Spleen (tissue), 11 donors: ENCODE measurements around the gene CLEC6A. TPM values are rescaled to one million over a fixed set of nuclear protein-coding genes. Genes with fewer than 3 reads are reported as not detected.
A peak's percentile ranks its signal among the peaks of the same experiment; 100 is the strongest.

ENCODE experiments used
- DNase-seq: peaks from one replicate; pipeline ENCODE4 v3.0.0-alpha.2; 2020
- H3K27ac ChIP-seq, 8 donors: fragments of 200-600 bp; sonication (generic) in 7 of 8; 1 replicate in 4 of 8; 2 replicates in 4 of 8; pipeline versions ENCODE4 v1.5.0 to v1.8.0; 2016 to 2021; ENCODE audit warnings: inconsistent platforms in 4 of 8, mild to moderate bottlenecking in 4 of 8, moderate library complexity in 1 of 8
- H3K27me3 ChIP-seq, 7 donors: fragments of 200-600 bp; sonication (generic) in 6 of 7; replicated peaks in 1 of 7; 1 replicate in 4 of 7; 2 replicates in 3 of 7; pipeline versions ENCODE4 v1.5.0 to v1.8.0; 2016 to 2021; ENCODE audit warnings: inconsistent platforms in 3 of 7, mild to moderate bottlenecking in 1 of 7
- H3K36me3 ChIP-seq, 6 donors: fragments of 200-600 bp; sonication (generic) in 5 of 6; 1 replicate in 4 of 6; 2 replicates in 2 of 6; pipeline versions ENCODE4 v1.5.0 to v1.8.0; 2016 to 2021; ENCODE audit warnings: inconsistent platforms in 2 of 6
- H3K4me1 ChIP-seq, 6 donors: fragments of 200-600 bp; sonication (generic) in 5 of 6; 1 replicate in 3 of 6; 2 replicates in 3 of 6; pipeline versions ENCODE4 v1.5.0 to v1.8.0; 2016 to 2021; ENCODE audit warnings: inconsistent platforms in 3 of 6
- H3K4me3 ChIP-seq, 8 donors: fragments of 200-600 bp; sonication (generic) in 7 of 8; 1 replicate in 4 of 8; 2 replicates in 4 of 8; pipeline versions ENCODE4 v1.5.0 to v1.8.0; 2016 to 2021; ENCODE audit warnings: inconsistent platforms in 4 of 8, mild to moderate bottlenecking in 4 of 8, moderate library complexity in 2 of 8
- H3K9me3 ChIP-seq, 8 donors: fragments of 200-600 bp; sonication (generic) in 7 of 8; 1 replicate in 4 of 8; 2 replicates in 4 of 8; pipeline versions ENCODE4 v1.5.0 to v1.8.0; 2016 to 2021; ENCODE audit warnings: inconsistent platforms in 4 of 8
- POLR2A ChIP-seq, 3 donors: fragments of 450-650 bp; IDR thresholded peaks; one replicate each; pipeline ENCODE4 v1.5.1; 2017; ENCODE audit warnings: antibody characterized with exemption in 3 of 3, mild to moderate bottlenecking in 1 of 3
- POLR2AphosphoS5 ChIP-seq, 3 donors: sonication (generic); formaldehyde crosslinking; IDR thresholded peaks; one replicate each; pipeline ENCODE4 v1.5.1; 2017; ENCODE audit warnings: antibody characterized with exemption in 3 of 3
- WGBS, 5 donors: extraction: QIAGEN DNeasy Blood & Tissue Kit in 3 of 5; methylation state at CpG; one replicate each; pipeline versions ENCODE4 v1.1.5 to v1.1.7; 2013 to 2018; 5-methylcytosine and 5-hydroxymethylcytosine counted together
- intact Hi-C: fragments of 100-400 bp; cut with DNase I; formaldehyde crosslinking; loops from one replicate; pipeline ENCODE4 v1.15.0; 2023; ENCODE audit warnings: low total_unique reads
- polyA plus RNA-seq, 3 donors: library from polyadenylated mRNA; stranded (reverse); fragments of 200-250 nt; gene quantifications; one replicate each; pipeline ENCODE4 v1.2.1, GENCODE V29; 2013
- small RNA-seq, 4 donors: library from RNA; depleted of rRNA; stranded (forward); fragments of <200 nt; gene quantifications; one replicate each; pipeline ENCODE3, GENCODE V24; 2016
- total RNA-seq, 7 donors: library from RNA; depleted of rRNA in 3 of 7; stranded (reverse); fragments of >200 nt in 3 of 7; fragmentation: NEBNext Ultra II Directional in 4 of 7; extraction: Animal tissue kit (Norgen Biotek cat#: 25700) in 4 of 7; gene quantifications; one replicate each; pipeline versions ENCODE4 v1.1.0 to v1.2.1, GENCODE V29; 2016 to 2021
- TF ChIP-seq, protein P1 (sequence below), 11 experiments: fragments of 200-600 bp in 7 of 11; fragments of 450-650 bp in 4 of 11; sonication (generic) in 4 of 11; IDR thresholded peaks in 8 of 11; conservative IDR thresholded peaks in 3 of 11; 1 replicate in 7 of 11; 2 replicates in 4 of 11; pipeline versions ENCODE4 v1.4.0 to v1.8.0; 2016 to 2021; ENCODE audit warnings: antibody characterized with exemption in 11 of 11, inconsistent platforms in 4 of 11, mild to moderate bottlenecking in 1 of 11
- donor health status: healthy with polysubstance abuse.
- donor health status: DM: no; HTN: no; CAD: no; lungs with moderate emphysema.
- donor health status: DM: no; HTN: no; CAD: no.
- donor health status: Bipolar disorder and iron deficiency.
- donor health status: healthy.
- donor health status: DM: no; HTN: no; CAD: no.
- donor health status: DM: yes; HTN: yes; CAD: no.

CLEC6A gene
- total and polyA plus RNA-seq, 10 donors = 0.05 to 0.77 (median 0.20) TPM; not detected in 5

DNA sequence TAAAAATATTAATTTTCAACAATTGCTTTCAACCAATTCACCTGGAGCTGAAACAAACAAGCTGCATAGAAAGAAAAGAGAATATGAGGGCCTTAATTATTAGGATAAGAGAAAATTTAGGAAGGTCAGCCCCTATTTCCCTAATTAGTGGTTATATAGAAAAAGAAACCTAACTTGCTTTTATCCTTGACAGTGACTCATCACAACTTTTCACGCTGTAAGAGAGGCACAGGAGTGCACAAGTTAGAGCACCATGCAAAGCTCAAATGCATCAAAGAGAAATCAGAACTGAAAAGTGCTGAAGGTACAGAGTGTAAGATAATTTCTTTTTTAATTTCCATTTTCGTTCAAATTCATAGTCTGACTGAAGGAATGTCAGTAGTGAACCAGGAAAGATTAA lies 62.2 kb downstream of the CLEC6A start:
- no peak for DNase-seq
- Histone ChIP-seq H3K4me1 (peaks cover 0 to 17% (median 0%) of the 10 kb centered on the region in 6 donors), H3K27me3 (peaks cover 0 to 26% (median 0%) of the 10 kb centered on the region in 7 donors), H3K9me3 (peaks cover 0 to 3% (median 0%) of the 10 kb centered on the region in 8 donors), H3K27ac (no peak overlapping the region), H3K36me3 (no peaks in the 10 kb centered on the region), H3K4me3 (no peak overlapping the region)
- intact Hi-C loops = no loop called here
- TF ChIP-seq POLR2A (IDR thresholded peaks at IDR 0.05) = no peak
- 52 to 68% (median 56%) methylated on average over 2 of the region's 2 CpGs for WGBS, 5 donors

DNA sequence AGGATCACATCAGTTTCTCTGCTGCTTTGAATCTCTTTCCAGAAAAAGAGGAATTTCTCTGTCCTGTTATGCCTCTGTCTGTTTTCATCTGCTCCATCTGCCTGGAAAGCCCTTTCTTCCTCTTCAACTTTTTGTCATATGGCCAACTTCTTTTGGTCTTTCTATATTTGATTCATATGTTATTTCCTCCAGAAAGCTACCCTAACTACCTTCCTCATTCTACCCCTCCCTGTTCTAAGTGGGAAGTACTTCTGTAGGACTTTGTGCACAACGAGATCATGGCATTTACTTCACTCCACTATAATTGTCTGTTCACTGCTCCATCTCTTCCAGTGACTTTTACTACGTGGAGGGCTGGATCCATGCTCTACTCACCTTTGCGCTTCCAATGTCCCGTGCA lies 63.4 kb downstream of the CLEC6A start:
- H3K27ac ChIP-seq = peak overlapping the region in 3 of 8 donors; percentile 43 to 62 (median 59)

DNA sequence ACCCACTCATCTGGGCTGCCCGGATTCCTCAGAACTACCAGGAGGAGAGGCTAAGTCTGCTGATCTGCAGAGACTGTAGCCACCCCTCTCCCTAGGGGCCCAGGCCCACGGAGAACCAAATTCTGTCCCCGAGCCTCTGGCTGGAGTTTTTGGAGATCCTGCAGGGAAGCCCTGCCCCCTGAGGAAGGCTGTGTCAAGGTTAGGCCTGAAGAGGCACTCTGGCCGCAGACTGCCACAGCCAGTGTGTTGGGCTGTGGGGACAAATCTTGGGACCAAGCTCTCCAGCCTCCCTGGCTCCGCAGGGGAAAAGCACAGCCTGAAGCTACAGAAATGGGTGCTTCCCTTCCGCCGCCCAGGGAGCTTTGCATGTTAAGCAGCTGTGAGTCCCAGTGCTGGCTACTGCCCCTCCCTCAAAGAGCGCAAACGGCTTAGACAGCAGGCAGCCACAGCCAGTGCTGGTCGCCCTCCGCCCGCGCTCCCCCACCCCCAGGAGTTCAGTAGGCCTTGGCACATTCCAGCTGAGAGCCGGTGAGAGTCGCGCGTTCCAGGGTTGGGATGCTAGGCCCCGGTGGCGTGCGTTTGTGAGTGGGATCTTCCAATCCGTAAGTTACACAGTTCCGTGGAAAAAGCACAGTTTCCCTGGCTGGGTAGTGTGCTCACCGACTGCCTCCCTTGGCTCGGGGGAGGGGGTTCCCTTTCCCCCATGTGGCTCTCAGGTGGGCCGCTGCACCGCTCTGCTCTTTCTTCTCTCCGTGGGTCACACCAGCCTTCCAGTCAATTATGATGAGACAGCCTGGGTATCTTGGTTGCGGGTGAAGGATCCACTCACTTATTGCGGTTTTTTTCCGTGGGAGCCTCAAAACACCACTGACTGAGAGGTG lies 71.7 kb downstream of the CLEC6A start:
- Histone ChIP-seq H3K27me3 (peaks cover 0 to 25% (median 0%) of the 10 kb centered on the region in 7 donors), H3K27ac (no peak overlapping the region), H3K4me3 (no peak overlapping the region), H3K9me3 (peaks cover 0 to 31% (median 11%) of the 10 kb centered on the region in 8 donors), H3K36me3 (peaks cover 0 to 12% (median 0%) of the 10 kb centered on the region in 6 donors), H3K4me1 (no peaks in the 10 kb centered on the region)
- no peak for DNase-seq
- no peak for TF ChIP-seq POLR2A (IDR thresholded peaks at IDR 0.05)
- TF ChIP-seq POLR2AphosphoS5 (IDR thresholded peaks at IDR 0.05) = peak in 1 of 3 donors; percentile 44
- intact Hi-C loops = no loop called here
- 84 to 92% (median 87%) methylated on average over 14 to 30 of the region's 30 CpGs for WGBS, 5 donors

More for the DNA sequence above, 63.4 kb downstream of the CLEC6A start:
- TF ChIP-seq POLR2A (IDR thresholded peaks at IDR 0.05) (no peak), POLR2AphosphoS5 (IDR thresholded peaks at IDR 0.05) (no peak)
- TF ChIP-seq, protein P1, sequence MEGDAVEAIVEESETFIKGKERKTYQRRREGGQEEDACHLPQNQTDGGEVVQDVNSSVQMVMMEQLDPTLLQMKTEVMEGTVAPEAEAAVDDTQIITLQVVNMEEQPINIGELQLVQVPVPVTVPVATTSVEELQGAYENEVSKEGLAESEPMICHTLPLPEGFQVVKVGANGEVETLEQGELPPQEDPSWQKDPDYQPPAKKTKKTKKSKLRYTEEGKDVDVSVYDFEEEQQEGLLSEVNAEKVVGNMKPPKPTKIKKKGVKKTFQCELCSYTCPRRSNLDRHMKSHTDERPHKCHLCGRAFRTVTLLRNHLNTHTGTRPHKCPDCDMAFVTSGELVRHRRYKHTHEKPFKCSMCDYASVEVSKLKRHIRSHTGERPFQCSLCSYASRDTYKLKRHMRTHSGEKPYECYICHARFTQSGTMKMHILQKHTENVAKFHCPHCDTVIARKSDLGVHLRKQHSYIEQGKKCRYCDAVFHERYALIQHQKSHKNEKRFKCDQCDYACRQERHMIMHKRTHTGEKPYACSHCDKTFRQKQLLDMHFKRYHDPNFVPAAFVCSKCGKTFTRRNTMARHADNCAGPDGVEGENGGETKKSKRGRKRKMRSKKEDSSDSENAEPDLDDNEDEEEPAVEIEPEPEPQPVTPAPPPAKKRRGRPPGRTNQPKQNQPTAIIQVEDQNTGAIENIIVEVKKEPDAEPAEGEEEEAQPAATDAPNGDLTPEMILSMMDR (IDR thresholded peaks at IDR 0.05 in 8 of 11, conservative IDR thresholded peaks at IDR 0.05 in 3 of 11) = no peak
- peaks cover 0 to 17% (median 0%) of the 10 kb centered on the region in 6 donors for H3K4me1 ChIP-seq
- H3K4me3 ChIP-seq = no peak overlapping the region
- intact Hi-C loops = no loop called here
- DNase-seq = no peak
- H3K36me3 ChIP-seq = no peaks in the 10 kb centered on the region
- H3K9me3 ChIP-seq = peaks cover 0 to 13% (median under 1%) of the 10 kb centered on the region in 8 donors
- peaks cover 0 to 26% (median 0%) of the 10 kb centered on the region in 7 donors for H3K27me3 ChIP-seq
- 59 to 66% (median 63%) methylated on average over 4 of the region's 4 CpGs for WGBS, 5 donors

Small RNA genes within 50 kb of the gene (small RNA-seq; reads per million reads assigned to genes)
- gene RNU6-275P = 0 reads per million in 4 donors

Other genes starting within 250 kb of the CLEC6A start
- gene FAM90A1, start 228.3 kb upstream of the CLEC6A start, total RNA-seq = under 1 TPM in 5 of 7 donors, not detected in 2; 0.14 to 0.73 (median 0.19) TPM
- under 1 TPM; 0.20 to 0.35 (median 0.32) TPM for gene FAM90A1, start 228.3 kb upstream of the CLEC6A start, polyA plus RNA-seq
- 10 to 100 TPM in 4 of 7 donors, 1 to 10 TPM in 3; 7.0 to 24.9 (median 12.3) TPM for gene CLEC4D, start 57.5 kb downstream of the CLEC6A start, total RNA-seq
- 1 to 10 TPM in 2 of 3 donors, under 1 TPM in 1; 0.62 to 2.1 (median 1.1) TPM for gene CLEC4D, start 57.5 kb downstream of the CLEC6A start, polyA plus RNA-seq
- gene CLEC4E, start 84.9 kb downstream of the CLEC6A start, total RNA-seq = 10 to 100 TPM; 12.6 to 55.0 (median 28.8) TPM
- 10 to 100 TPM in 2 of 3 donors, 1 to 10 TPM in 1; 7.4 to 24.1 (median 12.3) TPM for gene CLEC4E, start 84.9 kb downstream of the CLEC6A start, polyA plus RNA-seq
- 1 to 10 TPM in 2 of 7 donors, under 1 TPM in 5; 0.43 to 1.3 (median 0.79) TPM for gene AICDA, start 156.9 kb downstream of the CLEC6A start, total RNA-seq
- 1 to 10 TPM in 1 of 3 donors, under 1 TPM in 2; 0.24 to 1.6 (median 0.42) TPM for gene AICDA, start 156.9 kb downstream of the CLEC6A start, polyA plus RNA-seq
- gene MFAP5, start 206.9 kb downstream of the CLEC6A start, total RNA-seq = 10 to 100 TPM in 1 of 7 donors, 1 to 10 TPM in 4, under 1 TPM in 2; 0.57 to 14.3 (median 4.2) TPM
- 1 to 10 TPM; 1.6 to 8.5 (median 2.4) TPM for gene MFAP5, start 206.9 kb downstream of the CLEC6A start, polyA plus RNA-seq
- 10 to 100 TPM; 23.3 to 54.3 (median 37.0) TPM for gene RIMKLB, start 242.0 kb downstream of the CLEC6A start, total RNA-seq
- gene RIMKLB, start 242.0 kb downstream of the CLEC6A start, polyA plus RNA-seq = 10 to 100 TPM; 21.0 to 62.1 (median 55.6) TPM